Stimulated activated CD4-positive, alpha-beta T cell treated with anti-CD3 and anti-CD28 coated beads, Interleukin-2, amount 100 ng/mL, for 24 hours (primary cell): ENCODE measurements around the gene HOMER3.
"Not testable (repeated sequence)": the region's sequence is repeated elsewhere in the genome, so short reads cannot be mapped to it uniquely, and the experiment has no call there.

ENCODE experiments used
- DNase-seq, 2 donors: peaks; one replicate each; pipeline ENCODE4 v3.0.0-alpha.2; 2020

The HOMER3 gene

GRCh38 chr19:18952364-18953003, 11.5 kb upstream of the HOMER3 start:
- not testable (repeated sequence) for DNase-seq

GRCh38 chr19:18951721-18952281, 10.8 kb upstream of the HOMER3 start:
- DNase-seq, result no peak

GRCh38 chr19:18949858-18950257, 8.8 kb upstream of the HOMER3 start:
- DNase-seq, result no peak

GRCh38 chr19:18948976-18949356, 7.9 kb upstream of the HOMER3 start:
- no peak for DNase-seq

GRCh38 chr19:18948075-18948975, 7.3 kb upstream of the HOMER3 start:
- no peak for DNase-seq

- DNase-seq, result no peak
Observed at GRCh38 chr19:18946918-18947317, 5.9 kb upstream of the HOMER3 start.

GRCh38 chr19:18946335-18946734, 5.3 kb upstream of the HOMER3 start:
- no peak for DNase-seq

GRCh38 chr19:18945297-18945696, 4.3 kb upstream of the HOMER3 start:
- no peak for DNase-seq

- no peak for DNase-seq
Observed at GRCh38 chr19:18943465-18943864, 2.4 kb upstream of the HOMER3 start.

- no peak for DNase-seq
Observed at GRCh38 chr19:18942692-18943091, 1.7 kb upstream of the HOMER3 start.

- no peak for DNase-seq
Observed at GRCh38 chr19:18941628-18942354, 774 bp upstream of the HOMER3 start.

- no peak for DNase-seq
Observed at GRCh38 chr19:18939922-18940768, 872 bp downstream of the HOMER3 start.

- no peak for DNase-seq
Observed at GRCh38 chr19:18939163-18939562, 1.9 kb downstream of the HOMER3 start.

- DNase-seq, result no peak
Observed at GRCh38 chr19:18933297-18933696, 7.7 kb downstream of the HOMER3 start.

- DNase-seq, result peak; percentile 89 to 92
Observed at GRCh38 chr19:18932216-18932841, 8.7 kb downstream of the HOMER3 start.

GRCh38 chr19:18931316-18932162, 9.5 kb downstream of the HOMER3 start:
- no peak for DNase-seq

- no peak for DNase-seq
Observed at GRCh38 chr19:18929311-18929710, 11.7 kb downstream of the HOMER3 start.

GRCh38 chr19:18928018-18928805, 12.8 kb downstream of the HOMER3 start:
- DNase-seq, result no peak

GRCh38 chr19:18924684-18925213, 16.3 kb downstream of the HOMER3 start:
- no peak for DNase-seq
